H9 (cell line): Measurements from ENCODE around the gene DCC. TPM values are rescaled to one million over a fixed set of nuclear protein-coding genes. Genes with fewer than 3 reads are reported as not detected.

ENCODE experiments used
- DNase-seq: peaks from one replicate; pipeline ENCODE4 v3.0.0-alpha.2; 2017
- H2AFZ ChIP-seq: one replicate; pipeline ENCODE4 v1.6.1; 2013; ENCODE audit warnings: mild to moderate bottlenecking, low read length, control low read depth, moderate library complexity
- H2AK5ac ChIP-seq: 2 replicates; pipeline ENCODE4 v1.6.1; 2013; ENCODE audit warnings: low read length, control low read depth, mixed read lengths; ENCODE audit not compliant: insufficient read length
- H2BK120ac ChIP-seq: one replicate; pipeline ENCODE4 v1.6.1; 2013; ENCODE audit warnings: low read depth, mild to moderate bottlenecking, low read length, control low read depth, inconsistent platforms; ENCODE audit not compliant: poor library complexity, severe bottlenecking
- H2BK12ac ChIP-seq: 2 replicates; pipeline ENCODE4 v1.6.1; 2013; ENCODE audit warnings: low read length, control low read depth, mixed read lengths, low read depth; ENCODE audit not compliant: insufficient read length
- H2BK15ac ChIP-seq: 2 replicates; pipeline ENCODE4 v1.6.1; 2013; ENCODE audit warnings: low read depth, low read length, control low read depth
- H2BK20ac ChIP-seq: one replicate; pipeline ENCODE4 v1.6.1; 2013; ENCODE audit warnings: low read depth, mild to moderate bottlenecking, low read length, control low read depth, inconsistent platforms; ENCODE audit not compliant: poor library complexity, severe bottlenecking
- H2BK5ac ChIP-seq: 2 replicates; pipeline ENCODE4 v1.6.1; 2013; ENCODE audit warnings: low read length, control low read depth, mixed read lengths; ENCODE audit not compliant: insufficient read length
- H3K14ac ChIP-seq: 2 replicates; pipeline ENCODE4 v1.6.1; 2013; ENCODE audit warnings: low read length, control low read depth; ENCODE audit not compliant: insufficient read depth
- H3K18ac ChIP-seq: 2 replicates; pipeline ENCODE4 v1.6.1; 2013; ENCODE audit warnings: low read depth, mild to moderate bottlenecking, mixed read lengths, low read length, control low read depth; ENCODE audit not compliant: insufficient read length
- H3K23ac ChIP-seq: 2 replicates; pipeline ENCODE4 v1.6.1; 2013; ENCODE audit warnings: low read length, control low read depth, mixed read lengths, low read depth; ENCODE audit not compliant: insufficient read length
- H3K23me2 ChIP-seq: 2 replicates; pipeline ENCODE4 v1.6.1; 2013; ENCODE audit warnings: low read depth, mild to moderate bottlenecking, mixed read lengths, low read length, control low read depth; ENCODE audit not compliant: insufficient read length, poor library complexity, severe bottlenecking
- H3K27ac ChIP-seq: 2 replicates; pipeline ENCODE4 v1.5.1; 2013; ENCODE audit warnings: low read length, control low read depth, mixed read lengths, low read depth; ENCODE audit not compliant: insufficient read length
- H3K27me3 ChIP-seq: 2 replicates; pipeline ENCODE4 v1.6.1; 2013; ENCODE audit warnings: low read length, control low read depth, inconsistent platforms; ENCODE audit not compliant: insufficient read depth
- H3K4ac ChIP-seq: 2 replicates; pipeline ENCODE4 v1.6.1; 2013; ENCODE audit warnings: low read depth, mild to moderate bottlenecking, control low read depth, inconsistent platforms, low read length, moderate library complexity
- H3K4me1 ChIP-seq: 2 replicates; pipeline ENCODE4 v1.6.1; 2013; ENCODE audit warnings: low read length, control low read depth, inconsistent platforms; ENCODE audit not compliant: insufficient read depth
- H3K4me2 ChIP-seq: 2 replicates; pipeline ENCODE4 v1.6.1; 2013; ENCODE audit warnings: low read length, control low read depth, mixed read lengths; ENCODE audit not compliant: insufficient read length, insufficient read depth
- H3K56ac ChIP-seq: 2 replicates; pipeline ENCODE4 v1.6.1; 2013; ENCODE audit warnings: low read depth, mild to moderate bottlenecking, mixed read lengths, low read length, control low read depth; ENCODE audit not compliant: insufficient read length
- H3K79me1 ChIP-seq: 2 replicates; pipeline ENCODE4 v1.6.1; 2013; ENCODE audit warnings: low read depth, mild to moderate bottlenecking, moderate library complexity, low read length, control low read depth, inconsistent platforms; ENCODE audit not compliant: insufficient read depth, poor library complexity, severe bottlenecking
- H3K79me2 ChIP-seq: 2 replicates; pipeline ENCODE4 v1.6.1; 2013; ENCODE audit warnings: low read length, control low read depth, inconsistent platforms; ENCODE audit not compliant: insufficient read depth
- H3K9ac ChIP-seq: 2 replicates; pipeline ENCODE4 v1.6.1; 2013; ENCODE audit warnings: low read length, control low read depth, mixed read lengths; ENCODE audit not compliant: insufficient read length; ENCODE audit errors: extremely low read depth
- H3K9me3 ChIP-seq: one replicate; pipeline ENCODE4 v1.6.1; 2013; ENCODE audit warnings: low read depth, low read length, inconsistent platforms; ENCODE audit not compliant: control insufficient read depth
- H3T11ph ChIP-seq: one replicate; pipeline ENCODE4 v1.6.1; 2013; ENCODE audit warnings: mild to moderate bottlenecking, low read length, control low read depth, inconsistent platforms
- H4K20me1 ChIP-seq: one replicate; pipeline ENCODE4 v1.6.1; 2013; ENCODE audit not compliant: control insufficient read depth, insufficient read length, insufficient read depth
- H4K5ac ChIP-seq: 2 replicates; pipeline ENCODE4 v1.6.1; 2013; ENCODE audit warnings: low read depth, mild to moderate bottlenecking, mixed read lengths, low read length, control low read depth; ENCODE audit not compliant: insufficient read length
- H4K8ac ChIP-seq: replicated peaks from 2 replicates; pipeline ENCODE4 v1.6.1; 2013; ENCODE audit warnings: low read length, control low read depth, mixed read lengths, low read depth; ENCODE audit not compliant: insufficient read length
- H4K91ac ChIP-seq: 2 replicates; pipeline ENCODE4 v1.6.1; 2013; ENCODE audit warnings: low read depth, mild to moderate bottlenecking, moderate library complexity, mixed read lengths, low read length, control low read depth; ENCODE audit not compliant: insufficient read length
- H3K27ac Mint-ChIP-seq, 3 experiments: 2 replicates in 2 of 3; 3 replicates in 1 of 3; pipeline ENCODE4 v1.8.0; 2020 to 2021; ENCODE audit warnings: mixed read lengths in 3 of 3, mild to moderate bottlenecking in 1 of 3, moderate library complexity in 1 of 3
- H3K27me3 Mint-ChIP-seq: 2 replicates; pipeline ENCODE4 v1.8.0; 2021; ENCODE audit warnings: low read depth, mild to moderate bottlenecking, moderate library complexity, mixed read lengths
- H3K36me3 Mint-ChIP-seq, 3 experiments: 2 replicates in 2 of 3; 3 replicates in 1 of 3; pipeline ENCODE4 v1.8.0; 2020 to 2021; ENCODE audit warnings: low read depth in 3 of 3, mixed read lengths in 3 of 3; ENCODE audit not compliant: insufficient read depth in 1 of 3
- H3K4me1 Mint-ChIP-seq, 2 experiments: 2 replicates each; pipeline ENCODE4 v1.8.0; 2020; ENCODE audit warnings: mixed read lengths in 2 of 2
- H3K4me3 Mint-ChIP-seq, 2 experiments: 2 replicates in 1 of 2; 3 replicates in 1 of 2; pipeline ENCODE4 v1.8.0; 2020 to 2021; ENCODE audit warnings: mild to moderate bottlenecking in 2 of 2, mixed read lengths in 2 of 2, moderate library complexity in 1 of 2
- H3K9me3 Mint-ChIP-seq, 2 experiments: 2 replicates in 1 of 2; 3 replicates in 1 of 2; pipeline ENCODE4 v1.8.0; 2020; ENCODE audit warnings: mild to moderate bottlenecking in 2 of 2, mixed read lengths in 2 of 2, moderate library complexity in 1 of 2
- CTCF ChIP-seq: fragments of 200-600 bp; sonication (generic); conservative IDR thresholded peaks from 3 replicates; pipeline ENCODE4 v1.8.0; 2021; ENCODE audit warnings: antibody characterized with exemption, mild to moderate bottlenecking
- WGBS: extraction: QIAGEN DNeasy Blood & Tissue Kit; methylation state at CpG from one replicate; pipeline ENCODE4 v1.1.7; 2013; ENCODE audit warnings: missing lambda C conversion rate, low lambda C conversion rate, mixed read lengths; ENCODE audit not compliant: insufficient read length; ENCODE audit errors: extremely low coverage; 5-methylcytosine and 5-hydroxymethylcytosine counted together
- total RNA-seq: library from RNA; stranded (reverse); gene quantifications from 2 replicates; pipeline ENCODE4 v1.2.1, GENCODE V29; 2021

Gene DCC
- total RNA-seq, 1 experiment from 2014 or later, result 0.35 TPM

GRCh38 chr18:52750995-52751394 is 411.0 kb downstream of the DCC start:
- no peaks in the 10 kb centered on the region for H3K4me1 Mint-ChIP-seq
- H3K79me1 ChIP-seq, result no peaks in the 10 kb centered on the region
- H4K8ac ChIP-seq, result no peak overlapping the region
- H2AK5ac ChIP-seq, result no peak overlapping the region
- no peaks in the 10 kb centered on the region for H3K27me3 ChIP-seq
- no peaks in the 10 kb centered on the region for H3K79me2 ChIP-seq
- no peak overlapping the region for H3T11ph ChIP-seq
- H3K27ac Mint-ChIP-seq, result no peak overlapping the region
- H4K91ac ChIP-seq, result no peak overlapping the region
- no peak overlapping the region for H3K23ac ChIP-seq
- H2BK120ac ChIP-seq, result no peak overlapping the region
- H3K4me3 Mint-ChIP-seq, result no peak overlapping the region
- no peak for DNase-seq
- no CpG with 5 or more reads among the region's 2 CpGs for WGBS
- H3K18ac ChIP-seq, result no peak overlapping the region
- no peak overlapping the region for H3K9ac ChIP-seq
- TF ChIP-seq CTCF, result no peak
- no peaks in the 10 kb centered on the region for H3K4me1 ChIP-seq
- H2BK20ac ChIP-seq, result no peak overlapping the region
- no peak overlapping the region for H3K4me2 ChIP-seq
- H3K27ac ChIP-seq, result no peak overlapping the region
- H2BK12ac ChIP-seq, result no peak overlapping the region
- no peak overlapping the region for H3K14ac ChIP-seq
- H3K23me2 ChIP-seq, result no peaks in the 10 kb centered on the region
- no peaks in the 10 kb centered on the region for H3K27me3 Mint-ChIP-seq
- no peaks in the 10 kb centered on the region for H3K36me3 Mint-ChIP-seq
- H2BK15ac ChIP-seq, result no peak overlapping the region
- H2AFZ ChIP-seq, result no peak overlapping the region
- no peak overlapping the region for H2BK5ac ChIP-seq
- H4K5ac ChIP-seq, result no peak overlapping the region
- H3K4ac ChIP-seq, result no peak overlapping the region
- H3K9me3 ChIP-seq, result no peaks in the 10 kb centered on the region
- H3K56ac ChIP-seq, result no peak overlapping the region
- no peaks in the 10 kb centered on the region for H4K20me1 ChIP-seq
- H3K9me3 Mint-ChIP-seq, result no peaks in the 10 kb centered on the region
